Measurements from ENCODE around the gene SLITRK3.
A peak's percentile ranks its signal among the peaks of the same experiment; 100 is the strongest.
"Not testable (repeated sequence)": the region's sequence is repeated elsewhere in the genome, so short reads cannot be mapped to it uniquely, and the experiment has no call there.

SLITRK3 gene

GRCh38 chr3:165192610-165193192 is 3.5 kb downstream of the SLITRK3 start:
- no peak for DNase-seq (ENCODE audit: low spot score)

GRCh38 chr3:165191491-165191890 is 4.7 kb downstream of the SLITRK3 start:
- DNase-seq (ENCODE audit: low spot score) = no peak

- DNase-seq (ENCODE audit: low spot score) = no peak
Observed at GRCh38 chr3:165188452-165188851, 7.7 kb downstream of the SLITRK3 start.

GRCh38 chr3:165185707-165186327 is 10.4 kb downstream of the SLITRK3 start:
- peak; percentile 30 for DNase-seq (ENCODE audit: low spot score)

- DNase-seq (ENCODE audit: low spot score) = no peak
Observed at GRCh38 chr3:165181556-165181955, 14.6 kb downstream of the SLITRK3 start.

GRCh38 chr3:165170236-165170635 is 25.9 kb downstream of the SLITRK3 start:
- no peak for DNase-seq (ENCODE audit: low spot score)

GRCh38 chr3:165169368-165169767 is 26.8 kb downstream of the SLITRK3 start:
- no peak for DNase-seq (ENCODE audit: low spot score)

- DNase-seq (ENCODE audit: low spot score) = no peak
Observed at GRCh38 chr3:165162883-165163282, 33.3 kb downstream of the SLITRK3 start.

- DNase-seq (ENCODE audit: low spot score) = no peak
Observed at GRCh38 chr3:165159760-165160421, 36.3 kb downstream of the SLITRK3 start.

- no peak for DNase-seq (ENCODE audit: low spot score)
Observed at GRCh38 chr3:165158011-165158410, 38.2 kb downstream of the SLITRK3 start.

GRCh38 chr3:165156757-165157420 is 39.3 kb downstream of the SLITRK3 start:
- DNase-seq (ENCODE audit: low spot score) = no peak

GRCh38 chr3:165148876-165149441 is 47.2 kb downstream of the SLITRK3 start:
- DNase-seq (ENCODE audit: low spot score) = no peak

- DNase-seq (ENCODE audit: low spot score) = no peak
Observed at GRCh38 chr3:165144271-165144670, 51.9 kb downstream of the SLITRK3 start.

- DNase-seq (ENCODE audit: low spot score) = not testable (repeated sequence)
Observed at GRCh38 chr3:165139918-165140317, 56.3 kb downstream of the SLITRK3 start.

All from CD4-positive, alpha-beta T cell treated with Interleukin-2 at 100 ng/mL for 4 hours (primary cell).